ENCODE measurements around the gene IHH.

Gene IHH

GRCh38 chr2:219065484-219065883 is 4.8 kb upstream of the IHH start:
- H3K27me3 ChIP-seq (ENCODE audit: insufficient read depth, low read depth): no peaks in the 10 kb centered on the region
- H4K20me1 ChIP-seq (ENCODE audit: insufficient read depth): no peaks in the 10 kb centered on the region
- no peak for TF ChIP-seq CTCF (conservative IDR thresholded peaks at IDR 0.05; ENCODE audit: low read depth, low read length)
- H3K36me3 ChIP-seq (ENCODE audit: insufficient read depth): no peaks in the 10 kb centered on the region
- H3K79me2 ChIP-seq (ENCODE audit: insufficient read depth, low read depth): no peaks in the 10 kb centered on the region
- H3K4me3 ChIP-seq (IDR thresholded peaks at IDR 0.05; ENCODE audit: insufficient read depth, low read depth, low read length): no peak overlapping the region
- no peak overlapping the region for H3K9ac ChIP-seq
- H3K4me2 ChIP-seq: no peak overlapping the region
- H3K4me1 ChIP-seq (ENCODE audit: low read depth, poor library complexity, severe bottlenecking): no peaks in the 10 kb centered on the region
- H2AFZ ChIP-seq (ENCODE audit: low read depth): no peak overlapping the region
- no peak overlapping the region for H3K27ac ChIP-seq

- no peak for TF ChIP-seq CTCF (conservative IDR thresholded peaks at IDR 0.05; ENCODE audit: low read depth, low read length)
- Histone ChIP-seq H3K27me3 (ENCODE audit: insufficient read depth, low read depth) (peaks cover 14% of the 10 kb centered on the region; the same call in 1 of the 2 replicates), H3K4me2 (no peak overlapping the region)
Observed at GRCh38 chr2:219062081-219062480, 1.4 kb upstream of the IHH start.

GRCh38 chr2:219059725-219060682 is 717 bp downstream of the IHH start:
- no peak for TF ChIP-seq CTCF (conservative IDR thresholded peaks at IDR 0.05; ENCODE audit: low read depth, low read length)
- no peak overlapping the region for H2AFZ ChIP-seq (ENCODE audit: low read depth)
- H3K4me2 ChIP-seq: no peak overlapping the region
- no peaks in the 10 kb centered on the region for H3K36me3 ChIP-seq (ENCODE audit: insufficient read depth)
- H3K27me3 ChIP-seq (ENCODE audit: insufficient read depth, low read depth): peaks cover 26% of the 10 kb centered on the region; the same call in 1 of the 2 replicates
- no peaks in the 10 kb centered on the region for H4K20me1 ChIP-seq (ENCODE audit: insufficient read depth)
- H3K27ac ChIP-seq: no peak overlapping the region
- H3K4me3 ChIP-seq (IDR thresholded peaks at IDR 0.05; ENCODE audit: insufficient read depth, low read depth, low read length): no peak overlapping the region
- H3K9ac ChIP-seq: no peak overlapping the region
- H3K79me2 ChIP-seq (ENCODE audit: insufficient read depth, low read depth): no peaks in the 10 kb centered on the region
- no peaks in the 10 kb centered on the region for H3K4me1 ChIP-seq (ENCODE audit: low read depth, poor library complexity, severe bottlenecking)

More at GRCh38 chr2:219062081-219062480, 1.4 kb upstream of the IHH start:
- H2AFZ ChIP-seq (ENCODE audit: low read depth): no peak overlapping the region
- H3K4me1 ChIP-seq (ENCODE audit: low read depth, poor library complexity, severe bottlenecking): no peaks in the 10 kb centered on the region
- no peak overlapping the region for H3K4me3 ChIP-seq (IDR thresholded peaks at IDR 0.05; ENCODE audit: insufficient read depth, low read depth, low read length)
- H3K36me3 ChIP-seq (ENCODE audit: insufficient read depth): no peaks in the 10 kb centered on the region
- no peak overlapping the region for H3K27ac ChIP-seq
- H4K20me1 ChIP-seq (ENCODE audit: insufficient read depth): no peaks in the 10 kb centered on the region
- no peak overlapping the region for H3K9ac ChIP-seq
- H3K79me2 ChIP-seq (ENCODE audit: insufficient read depth, low read depth): no peaks in the 10 kb centered on the region

GRCh38 chr2:219059375-219059724 is 1.4 kb downstream of the IHH start:
- H3K27ac ChIP-seq: no peak overlapping the region
- TF ChIP-seq CTCF (conservative IDR thresholded peaks at IDR 0.05; ENCODE audit: low read depth, low read length): no peak
- H3K4me1 ChIP-seq (ENCODE audit: low read depth, poor library complexity, severe bottlenecking): no peaks in the 10 kb centered on the region
- no peak overlapping the region for H3K4me3 ChIP-seq (IDR thresholded peaks at IDR 0.05; ENCODE audit: insufficient read depth, low read depth, low read length)
- H3K27me3 ChIP-seq (ENCODE audit: insufficient read depth, low read depth): peaks cover 29% of the 10 kb centered on the region; the same call in 1 of the 2 replicates
- H3K9ac ChIP-seq: no peak overlapping the region
- no peaks in the 10 kb centered on the region for H4K20me1 ChIP-seq (ENCODE audit: insufficient read depth)
- no peaks in the 10 kb centered on the region for H3K79me2 ChIP-seq (ENCODE audit: insufficient read depth, low read depth)
- no peak overlapping the region for H3K4me2 ChIP-seq
- no peaks in the 10 kb centered on the region for H3K36me3 ChIP-seq (ENCODE audit: insufficient read depth)
- H2AFZ ChIP-seq (ENCODE audit: low read depth): no peak overlapping the region
